ENCODE results near the gene UCMA.

- TF ChIP-seq POLR2A (IDR thresholded peaks at IDR 0.05) (no peak), CTCF (IDR thresholded peaks at IDR 0.05) (no peak), POLR2AphosphoS5 (IDR thresholded peaks at IDR 0.05) (no peak)
Measured at GRCh38 chr10:13256627-13257026, 22.5 kb upstream of the UCMA start.

All from breast epithelium (tissue), 3 donors.